H1 (cell line): ENCODE measurements around the gene ZNF646. TPM values are rescaled to one million over a fixed set of nuclear protein-coding genes. Genes with fewer than 3 reads are reported as not detected.

ENCODE experiments used
- CTCF ChIA-PET: fragments of 300-600 bp; sonication (Branson Sonifier 250); formaldehyde crosslinking; loops from one replicate; lab custom pipeline; 2021; ENCODE audit not compliant: partially characterized antibody; lab: Charles Lee
- POLR2A ChIA-PET: fragments of 300-600 bp; sonication (Branson Sonifier 250); formaldehyde crosslinking; loops from one replicate; lab custom pipeline; 2021; ENCODE audit warnings: inconsistent platforms; ENCODE audit not compliant: partially characterized antibody; lab: Charles Lee
- DNase-seq, 2 experiments: peaks; one replicate each; pipeline versions ENCODE4 v3.0.0 to v3.0.0-alpha.2; 2010 to 2022; ENCODE audit warnings: low spot score in 2 of 2, low read depth in 1 of 2, mixed read lengths in 1 of 2
- FAIRE-seq: peaks from 2 replicates; lab custom pipeline; 2011; peaks lifted over from hg19 to GRCh38; lab: Jason Lieb, UNC
- H2AFZ ChIP-seq: 2 replicates; pipeline ENCODE4 v1.8.1; 2012; ENCODE audit warnings: low read length, inconsistent platforms
- H2AK5ac ChIP-seq: 2 replicates; pipeline ENCODE4 v1.6.1; 2013; ENCODE audit warnings: low read depth, low read length
- H2BK120ac ChIP-seq: replicated peaks from 2 replicates; pipeline ENCODE3; 2013; ENCODE audit warnings: low read depth, low read length, inconsistent platforms
- H2BK12ac ChIP-seq: 2 replicates; pipeline ENCODE4 v1.6.1; 2013; ENCODE audit warnings: low read depth, low read length
- H2BK15ac ChIP-seq: 2 replicates; pipeline ENCODE4 v1.6.1; 2013; ENCODE audit warnings: low read length
- H2BK20ac ChIP-seq: 2 replicates; pipeline ENCODE4 v1.6.1; 2013; ENCODE audit warnings: low read length
- H2BK5ac ChIP-seq: 2 replicates; pipeline ENCODE4 v1.6.1; 2013; ENCODE audit warnings: low read depth, low read length
- H3K14ac ChIP-seq: 2 replicates; pipeline ENCODE4 v1.6.1; 2013; ENCODE audit warnings: inconsistent platforms; ENCODE audit not compliant: insufficient read length
- H3K18ac ChIP-seq: 2 replicates; pipeline ENCODE4 v1.6.1; 2013; ENCODE audit warnings: low read length; ENCODE audit errors: extremely low read depth
- H3K23ac ChIP-seq: 2 replicates; pipeline ENCODE4 v1.6.1; 2013; ENCODE audit warnings: inconsistent platforms; ENCODE audit not compliant: insufficient read length
- H3K23me2 ChIP-seq: 2 replicates; pipeline ENCODE4 v1.6.1; 2013; ENCODE audit warnings: low read depth, low read length
- H3K27ac ChIP-seq: 2 replicates; pipeline ENCODE4 v1.6.1; 2011; ENCODE audit warnings: low read depth, low read length, inconsistent platforms
- H3K27me3 ChIP-seq, 4 experiments: replicated peaks in 1 of 4; 1 replicate in 1 of 4; 2 replicates in 3 of 4; pipeline versions ENCODE4 v1.6.1 to v1.8.1; 2011 to 2013; ENCODE audit warnings: low read length in 3 of 4, mild to moderate bottlenecking in 3 of 4, inconsistent platforms in 2 of 4, mixed read lengths in 2 of 4, moderate library complexity in 1 of 4; ENCODE audit not compliant: control insufficient read depth in 3 of 4, insufficient read depth in 3 of 4; ENCODE audit errors: extremely low read depth in 1 of 4
- H3K36me3 ChIP-seq, 4 experiments: 2 replicates each; pipeline versions ENCODE4 v1.6.1 to v1.8.1; 2011 to 2013; ENCODE audit warnings: mild to moderate bottlenecking in 4 of 4, low read length in 3 of 4, moderate library complexity in 2 of 4, control low read depth in 1 of 4, inconsistent platforms in 1 of 4; ENCODE audit not compliant: insufficient read depth in 4 of 4, control insufficient read depth in 2 of 4
- H3K4ac ChIP-seq: replicated peaks from 2 replicates; pipeline ENCODE3; 2013; ENCODE audit warnings: low read length, low read depth, mixed read lengths, inconsistent platforms; ENCODE audit not compliant: insufficient read length
- H3K4me1 ChIP-seq, 4 experiments: replicated peaks in 1 of 4; 1 replicate in 1 of 4; 2 replicates in 3 of 4; pipeline versions ENCODE4 v1.6.1 to v1.8.1; 2011 to 2013; ENCODE audit warnings: low read length in 3 of 4, inconsistent platforms in 2 of 4, mixed read lengths in 1 of 4; ENCODE audit not compliant: insufficient read depth in 4 of 4, control insufficient read depth in 3 of 4
- H3K4me2 ChIP-seq, 2 experiments: 2 replicates each; pipeline versions ENCODE4 v1.6.1 to v1.8.1; 2011 to 2013; ENCODE audit warnings: low read depth in 2 of 2, low read length in 2 of 2, control low read depth in 1 of 2, inconsistent platforms in 1 of 2, mild to moderate bottlenecking in 1 of 2; ENCODE audit not compliant: insufficient read depth in 1 of 2
- H3K4me3 ChIP-seq, 4 experiments: fragments of 200-600, 300-600 bp in 1 of 4; sonication (generic), shearing (Covaris generic), sonication (Bioruptor Twin) in 1 of 4; 2 replicates each; pipeline versions ENCODE4 v1.5.1 to v1.8.1; 2011 to 2016; ENCODE audit warnings: low read length in 4 of 4, low read depth in 3 of 4, control low read depth in 2 of 4, inconsistent platforms in 2 of 4, mild to moderate bottlenecking in 2 of 4, mixed read lengths in 1 of 4, moderate library complexity in 1 of 4; ENCODE audit not compliant: insufficient read depth in 2 of 4; ENCODE audit errors: extremely low read depth in 1 of 4
- H3K56ac ChIP-seq: replicated peaks from 2 replicates; pipeline ENCODE3; 2013; ENCODE audit warnings: low read depth, mild to moderate bottlenecking, mixed read lengths, low read length, inconsistent platforms; ENCODE audit not compliant: insufficient read length
- H3K79me1 ChIP-seq: 2 replicates; pipeline ENCODE4 v1.6.1; 2013; ENCODE audit warnings: low read depth, low read length, control low read depth
- H3K79me2 ChIP-seq, 2 experiments: 2 replicates each; pipeline versions ENCODE4 v1.6.1 to v1.8.1; 2012 to 2013; ENCODE audit warnings: low read length in 2 of 2, mild to moderate bottlenecking in 2 of 2, inconsistent platforms in 1 of 2; ENCODE audit not compliant: insufficient read depth in 2 of 2, control insufficient read depth in 1 of 2
- H3K9ac ChIP-seq, 4 experiments: replicated peaks in 1 of 4; 1 replicate in 1 of 4; 2 replicates in 3 of 4; pipeline versions ENCODE4 v1.6.1 to v1.8.1; 2011 to 2013; ENCODE audit warnings: low read depth in 3 of 4, low read length in 3 of 4, control low read depth in 2 of 4, mild to moderate bottlenecking in 2 of 4, moderate library complexity in 2 of 4, inconsistent platforms in 1 of 4; ENCODE audit errors: extremely low read depth in 1 of 4
- H3K9me3 ChIP-seq, 2 experiments: 2 replicates each; pipeline versions ENCODE4 v1.6.1 to v1.8.1; 2012 to 2013; ENCODE audit warnings: mild to moderate bottlenecking in 2 of 2, moderate library complexity in 2 of 2, control low read depth in 1 of 2, inconsistent platforms in 1 of 2, low read depth in 1 of 2, low read length in 1 of 2, mixed read lengths in 1 of 2; ENCODE audit not compliant: insufficient read depth in 2 of 2
- H4K20me1 ChIP-seq, 2 experiments: replicated peaks in 1 of 2; 2 replicates each; pipeline versions ENCODE3 to v1.8.1; 2011 to 2013; ENCODE audit warnings: inconsistent platforms in 2 of 2, low read length in 2 of 2, mild to moderate bottlenecking in 1 of 2; ENCODE audit not compliant: insufficient read depth in 2 of 2, control insufficient read depth in 1 of 2
- H4K5ac ChIP-seq: 2 replicates; pipeline ENCODE4 v1.6.1; 2013; ENCODE audit warnings: low read length, low read depth, mixed read lengths, inconsistent platforms; ENCODE audit not compliant: insufficient read length
- H4K8ac ChIP-seq: 2 replicates; pipeline ENCODE4 v1.8.0; 2013; ENCODE audit warnings: mild to moderate bottlenecking, moderate library complexity, low read length, inconsistent platforms; ENCODE audit not compliant: insufficient read depth; ENCODE audit errors: extremely low read depth
- H4K91ac ChIP-seq: replicated peaks from 2 replicates; pipeline ENCODE3; 2013; ENCODE audit warnings: low read length, mixed read lengths, inconsistent platforms; ENCODE audit not compliant: insufficient read length
- CEBPB ChIP-seq: IDR thresholded peaks from 2 replicates; pipeline ENCODE4 v1.6.1; 2012; ENCODE audit warnings: low read depth, low read length
- FOSL1 ChIP-seq: IDR thresholded peaks from 2 replicates; pipeline ENCODE4 v1.6.1; 2011; ENCODE audit warnings: mild to moderate bottlenecking, low read depth, low read length, moderate library complexity; ENCODE audit not compliant: insufficient read depth
- KDM4A ChIP-seq: IDR thresholded peaks from one replicate; pipeline ENCODE4 v1.7.1; 2012; ENCODE audit warnings: low read depth, mild to moderate bottlenecking, moderate library complexity, low read length, inconsistent platforms; ENCODE audit not compliant: severe bottlenecking
- NANOG ChIP-seq: IDR thresholded peaks from 2 replicates; pipeline ENCODE4 v1.6.1; 2011; ENCODE audit warnings: low read length, low read depth, mild to moderate bottlenecking, inconsistent platforms; ENCODE audit not compliant: insufficient read depth, poor library complexity, severe bottlenecking
- POLR2AphosphoS5 ChIP-seq: IDR thresholded peaks from 2 replicates; pipeline ENCODE4 v1.6.1; 2011; ENCODE audit warnings: low read depth, low read length
- RAD21 ChIP-seq, 2 experiments: IDR thresholded peaks in 1 of 2; conservative IDR thresholded peaks in 1 of 2; 2 replicates each; pipeline ENCODE4 v1.6.1; 2011; ENCODE audit warnings: low read depth in 2 of 2, low read length in 2 of 2, improper control_type of control experiment in 1 of 2, inconsistent platforms in 1 of 2, mild to moderate bottlenecking in 1 of 2, moderate library complexity in 1 of 2
- RFX5 ChIP-seq: IDR thresholded peaks from 2 replicates; pipeline ENCODE4 v1.6.1; 2011; ENCODE audit warnings: low read depth, low read length, improper control_type of control experiment, borderline replicate concordance
- RNF2 ChIP-seq: fragments of 200-900, 300-1000 bp; sonication (generic); IDR thresholded peaks from 2 replicates; pipeline ENCODE4 v1.7.1; 2016; ENCODE audit warnings: borderline replicate concordance, low read depth, mild to moderate bottlenecking, antibody characterized with exemption, low read length; ENCODE audit not compliant: poor library complexity, severe bottlenecking; ENCODE audit errors: missing control alignments
- SIRT6 ChIP-seq: IDR thresholded peaks from one replicate; pipeline ENCODE4 v1.7.1; 2012; ENCODE audit warnings: low read length, inconsistent platforms
- SP2 ChIP-seq: IDR thresholded peaks from 2 replicates; pipeline ENCODE4 v1.6.1; 2012; ENCODE audit warnings: mild to moderate bottlenecking, low read length, inconsistent platforms
- TAF7 ChIP-seq: optimal IDR thresholded peaks from 2 replicates; pipeline ENCODE3; 2011; ENCODE audit warnings: low read depth, mild to moderate bottlenecking, inconsistent platforms, low read length, moderate library complexity, borderline replicate concordance
- TCF12 ChIP-seq: IDR thresholded peaks from 2 replicates; pipeline ENCODE4 v1.6.1; 2011; ENCODE audit warnings: low read depth, mild to moderate bottlenecking, low read length
- TEAD4 ChIP-seq: IDR thresholded peaks from 2 replicates; pipeline ENCODE4 v1.6.1; 2012; ENCODE audit warnings: low read depth, low read length, inconsistent platforms, mixed read lengths
- WGBS, 2 experiments: shearing (Covaris generic) in 1 of 2; methylation state at CpG; one replicate each; pipeline versions ENCODE4 v1.1.6 to v1.1.7; 2013 to 2015; ENCODE audit warnings: low lambda C conversion rate in 2 of 2, mixed read lengths in 2 of 2, inconsistent platforms in 1 of 2, low coverage in 1 of 2, missing lambda C conversion rate in 1 of 2; ENCODE audit not compliant: insufficient replicate concordance in 2 of 2, insufficient coverage in 1 of 2, insufficient read length in 1 of 2; ENCODE audit errors: extremely low coverage in 1 of 2, missing lambda C conversion rate in 1 of 2; 5-methylcytosine and 5-hydroxymethylcytosine counted together
- polyA plus RNA-seq, 7 experiments: library from polyadenylated mRNA; depleted of rRNA in 3 of 7; stranded (reverse) in 5 of 7; unstranded in 2 of 7; fragments of >200 nt in 5 of 7; fragments of 200-250 nt in 2 of 7; gene quantifications; 1 replicate in 5 of 7; 2 replicates in 1 of 7; 4 replicates in 1 of 7; pipeline versions ENCODE4 v1.2.1 to v1.2.3, GENCODE V29; 2011 to 2013; ENCODE audit warnings: missing spikeins in 2 of 7, mixed read lengths in 2 of 7
- total RNA-seq: library from RNA; stranded (reverse); fragmentation: NEBNext Ultra II Directional; extraction: Animal tissue kit (Norgen Biotek cat#: 25700); gene quantifications from 2 replicates; pipeline ENCODE4 v1.2.1, GENCODE V29; 2021

The ZNF646 gene
- total and polyA plus RNA-seq, 2 of the 8 experiments (the other 6 are each of a cell fraction or from before 2014, with no cell fraction given): 6.5 to 25.0 TPM

- no peak overlapping the region for H2AFZ ChIP-seq
- H2BK20ac ChIP-seq: no peak overlapping the region
- H2BK15ac ChIP-seq: no peak overlapping the region
- H3K4ac ChIP-seq: no peak overlapping the region
- H3K27me3 ChIP-seq: no peaks in the 10 kb centered on the region
- no peak overlapping the region for H3K14ac ChIP-seq
- FAIRE-seq (no peak), DNase-seq (no peak)
- no peak overlapping the region for H4K91ac ChIP-seq
- peaks cover 0 to 7% (median 3%) of the 10 kb centered on the region in 4 experiments; a peak in 3 of 8 replicates for H3K36me3 ChIP-seq
- peak overlapping the region; percentile 4; the same call in 1 of the 2 replicates for H2AK5ac ChIP-seq
- H3K79me1 ChIP-seq: peaks cover 11% of the 10 kb centered on the region; the same call in 1 of the 2 replicates
- peak overlapping the region in 2 of 4 experiments; percentile 5 to 78; a peak in 2 of 7 replicates for H3K9ac ChIP-seq
- no peak overlapping the region for H4K5ac ChIP-seq
- peaks cover 0 to 1% (median 0%) of the 10 kb centered on the region in 4 experiments; a peak in 2 of 7 replicates for H3K4me1 ChIP-seq
- H3K56ac ChIP-seq: no peak overlapping the region
- H3K18ac ChIP-seq: no peak overlapping the region
- no peak overlapping the region for H4K8ac ChIP-seq
- peaks cover under 1 to 5% of the 10 kb centered on the region in 2 experiments for H4K20me1 ChIP-seq
- peak overlapping the region; percentile 89 to 98 (median 90); a peak in 7 of 8 replicates for H3K4me3 ChIP-seq
- no peak overlapping the region for H2BK5ac ChIP-seq
- 83% methylated on average over 4 of the region's 4 CpGs; no CpG with 5 or more reads in 1 of the 2 experiments for whole genome bisulfite sequencing, 2 experiments
- no peak overlapping the region for H2BK12ac ChIP-seq
- no peak overlapping the region for H2BK120ac ChIP-seq
- ChIA-PET POLR2A (interaction anchor here (1.3 to 4.9 kb wide), 3 partner anchors 13 to 87 kb away, joined by 3 to 34 read pairs (median 3); partner anchors contain the start of gene HSD3B7), CTCF (interaction anchor here (1.5 kb wide), 1 partner anchor 11 kb away, joined by 3 read pairs; no protein-coding TSS in a partner anchor)
- no peak overlapping the region for H3K23ac ChIP-seq
- H3K27ac ChIP-seq: no peak overlapping the region
- H3K79me2 ChIP-seq: peaks cover 13 to 66% of the 10 kb centered on the region in 2 experiments
- peak overlapping the region; percentile 77 to 96 for H3K4me2 ChIP-seq
- no peaks in the 10 kb centered on the region for H3K9me3 ChIP-seq
- H3K23me2 ChIP-seq: peaks cover 7% of the 10 kb centered on the region; the same call in 1 of the 2 replicates
- TF ChIP-seq KDM4A (no peak), RFX5 (no peak), TAF7 (no peak), RAD21 (IDR thresholded peaks at IDR 0.05 in 1 of 2, conservative IDR thresholded peaks at IDR 0.05 in 1 of 2; ENCODE audit: low read depth in 2 of 2, low read length in 2 of 2) (no peak), RNF2 (no peak), TCF12 (no peak), FOSL1 (no peak), POLR2AphosphoS5 (no peak), CEBPB (no peak), TEAD4 (no peak), SIRT6 (no peak), NANOG (no peak), SP2 (no peak)
Measured at GRCh38 chr16:31071861-31072260, 2.4 kb upstream of the ZNF646 start.
